NB4 (cell line): Measurements from ENCODE around the gene PPRC1.
A peak's percentile ranks its signal among the peaks of the same experiment; 100 is the strongest.

ENCODE experiments used
- DNase-seq: peaks from one replicate; pipeline ENCODE4 v3.0.0; 2010; ENCODE audit warnings: low read depth
- H3K4me3 ChIP-seq: one replicate; pipeline ENCODE4 v1.5.1; 2011; ENCODE audit warnings: mild to moderate bottlenecking, low read depth, low read length, moderate library complexity
- MYC ChIP-seq: IDR thresholded peaks from 2 replicates; pipeline ENCODE4 v1.6.1; 2011; ENCODE audit warnings: low read depth, low read length
- POLR2A ChIP-seq: IDR thresholded peaks from 2 replicates; pipeline ENCODE4 v1.6.1; 2011; ENCODE audit warnings: mild to moderate bottlenecking; ENCODE audit not compliant: insufficient read length; ENCODE audit errors: extremely low read depth
- TF ChIP-seq, protein P1 (sequence below): IDR thresholded peaks from one replicate; pipeline ENCODE4 v1.5.1; 2012; ENCODE audit warnings: low read depth, low read length
- TF ChIP-seq, protein P2 (sequence below): IDR thresholded peaks from 2 replicates; pipeline ENCODE4 v1.6.1; 2011; ENCODE audit warnings: low read depth, low read length

The PPRC1 gene

DNA sequence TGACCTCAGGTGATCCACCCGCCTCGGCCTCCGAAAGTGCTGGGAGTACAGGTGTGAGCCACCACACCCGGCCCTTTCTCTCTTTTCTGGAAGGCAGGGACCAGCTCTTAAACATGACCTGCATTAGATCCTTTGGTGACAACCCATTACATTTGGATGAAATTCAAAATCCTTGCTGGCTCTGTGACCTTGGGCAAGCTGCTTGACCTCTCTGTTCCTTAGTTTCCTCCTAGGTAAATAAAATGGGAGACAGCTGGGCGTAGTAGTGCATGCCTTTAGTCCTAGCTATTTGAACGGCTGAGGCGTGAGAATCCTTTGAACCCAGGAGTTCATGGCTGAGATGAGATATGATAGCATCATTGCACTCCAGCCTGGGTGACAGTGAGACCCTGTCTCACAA is 36.4 kb upstream of the PPRC1 start:
- TF ChIP-seq, protein P1, sequence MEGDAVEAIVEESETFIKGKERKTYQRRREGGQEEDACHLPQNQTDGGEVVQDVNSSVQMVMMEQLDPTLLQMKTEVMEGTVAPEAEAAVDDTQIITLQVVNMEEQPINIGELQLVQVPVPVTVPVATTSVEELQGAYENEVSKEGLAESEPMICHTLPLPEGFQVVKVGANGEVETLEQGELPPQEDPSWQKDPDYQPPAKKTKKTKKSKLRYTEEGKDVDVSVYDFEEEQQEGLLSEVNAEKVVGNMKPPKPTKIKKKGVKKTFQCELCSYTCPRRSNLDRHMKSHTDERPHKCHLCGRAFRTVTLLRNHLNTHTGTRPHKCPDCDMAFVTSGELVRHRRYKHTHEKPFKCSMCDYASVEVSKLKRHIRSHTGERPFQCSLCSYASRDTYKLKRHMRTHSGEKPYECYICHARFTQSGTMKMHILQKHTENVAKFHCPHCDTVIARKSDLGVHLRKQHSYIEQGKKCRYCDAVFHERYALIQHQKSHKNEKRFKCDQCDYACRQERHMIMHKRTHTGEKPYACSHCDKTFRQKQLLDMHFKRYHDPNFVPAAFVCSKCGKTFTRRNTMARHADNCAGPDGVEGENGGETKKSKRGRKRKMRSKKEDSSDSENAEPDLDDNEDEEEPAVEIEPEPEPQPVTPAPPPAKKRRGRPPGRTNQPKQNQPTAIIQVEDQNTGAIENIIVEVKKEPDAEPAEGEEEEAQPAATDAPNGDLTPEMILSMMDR, result no peak
- TF ChIP-seq, protein P2, sequence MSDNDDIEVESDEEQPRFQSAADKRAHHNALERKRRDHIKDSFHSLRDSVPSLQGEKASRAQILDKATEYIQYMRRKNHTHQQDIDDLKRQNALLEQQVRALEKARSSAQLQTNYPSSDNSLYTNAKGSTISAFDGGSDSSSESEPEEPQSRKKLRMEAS, result no peak
- TF ChIP-seq POLR2A (no peak), MYC (no peak)

DNA sequence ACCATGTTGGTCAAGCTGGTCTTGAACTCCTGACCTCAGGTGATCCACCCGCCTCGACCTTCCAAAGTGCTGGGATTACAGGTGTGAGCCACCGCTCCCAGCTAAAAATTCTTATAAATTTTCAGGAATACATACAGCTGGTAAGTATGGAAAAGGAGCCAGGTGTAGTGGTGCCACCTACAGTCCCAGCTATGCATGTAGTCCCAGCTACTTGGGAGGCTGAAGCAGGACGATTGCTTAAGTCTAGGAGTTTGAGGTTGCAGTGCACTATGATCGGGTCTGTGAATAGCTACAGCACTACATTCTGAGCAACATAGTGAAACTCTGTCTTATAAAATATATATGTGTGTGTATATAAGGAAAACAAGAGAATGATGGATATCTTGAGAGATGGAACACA is 31.7 kb upstream of the PPRC1 start:
- no peak overlapping the region for H3K4me3 ChIP-seq
- TF ChIP-seq, protein P2, result no peak
- TF ChIP-seq MYC, result no peak
- TF ChIP-seq, protein P1, result no peak
- TF ChIP-seq POLR2A, result no peak
- DNase-seq, result peak; percentile 24

More for the DNA sequence above, 36.4 kb upstream of the PPRC1 start:
- H3K4me3 ChIP-seq, result no peak overlapping the region
- DNase-seq, result no peak

DNA sequence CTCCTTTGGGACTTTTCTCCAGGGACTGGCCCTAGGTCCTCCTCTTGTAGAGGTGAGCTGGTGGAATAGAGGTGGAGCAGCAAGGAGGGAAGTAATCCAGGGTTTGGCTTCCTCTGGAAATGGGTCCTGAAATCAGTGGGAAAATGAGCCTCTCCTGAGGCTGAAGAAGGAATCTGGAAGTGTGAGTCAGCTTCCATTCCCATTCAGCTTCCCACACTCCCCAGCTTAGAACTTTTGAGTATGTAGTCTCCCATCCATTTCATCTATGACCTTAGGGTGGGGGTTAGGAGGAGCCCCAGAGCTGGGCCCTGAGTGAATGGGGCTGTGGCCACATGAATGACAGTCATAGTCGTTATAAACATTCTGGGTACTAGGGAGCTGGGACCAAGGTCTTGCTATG is 30.4 kb upstream of the PPRC1 start:
- DNase-seq, result no peak
- TF ChIP-seq MYC, result no peak
- H3K4me3 ChIP-seq, result no peak overlapping the region

DNA sequence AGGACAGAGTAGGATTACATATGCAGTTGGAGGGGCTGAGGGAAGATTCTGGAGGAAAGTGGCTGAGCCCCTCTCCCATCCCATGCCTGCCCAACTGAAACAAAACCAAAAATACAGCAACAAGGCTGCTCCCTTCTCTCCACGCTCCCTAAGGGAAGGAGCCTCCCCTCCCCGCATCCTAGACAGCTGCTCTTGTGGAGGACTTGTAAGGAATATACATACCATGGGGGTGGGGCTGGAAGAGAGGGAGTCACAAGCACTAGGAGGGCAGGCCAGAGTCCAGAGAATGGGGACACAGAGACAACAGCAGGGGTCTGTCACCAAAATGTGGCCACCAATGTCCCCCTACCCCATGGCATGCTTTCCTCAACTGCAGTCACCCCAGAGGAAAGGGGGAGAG is 25.8 kb upstream of the PPRC1 start:
- TF ChIP-seq, protein P1, result no peak
- TF ChIP-seq MYC (no peak), POLR2A (no peak)

DNA sequence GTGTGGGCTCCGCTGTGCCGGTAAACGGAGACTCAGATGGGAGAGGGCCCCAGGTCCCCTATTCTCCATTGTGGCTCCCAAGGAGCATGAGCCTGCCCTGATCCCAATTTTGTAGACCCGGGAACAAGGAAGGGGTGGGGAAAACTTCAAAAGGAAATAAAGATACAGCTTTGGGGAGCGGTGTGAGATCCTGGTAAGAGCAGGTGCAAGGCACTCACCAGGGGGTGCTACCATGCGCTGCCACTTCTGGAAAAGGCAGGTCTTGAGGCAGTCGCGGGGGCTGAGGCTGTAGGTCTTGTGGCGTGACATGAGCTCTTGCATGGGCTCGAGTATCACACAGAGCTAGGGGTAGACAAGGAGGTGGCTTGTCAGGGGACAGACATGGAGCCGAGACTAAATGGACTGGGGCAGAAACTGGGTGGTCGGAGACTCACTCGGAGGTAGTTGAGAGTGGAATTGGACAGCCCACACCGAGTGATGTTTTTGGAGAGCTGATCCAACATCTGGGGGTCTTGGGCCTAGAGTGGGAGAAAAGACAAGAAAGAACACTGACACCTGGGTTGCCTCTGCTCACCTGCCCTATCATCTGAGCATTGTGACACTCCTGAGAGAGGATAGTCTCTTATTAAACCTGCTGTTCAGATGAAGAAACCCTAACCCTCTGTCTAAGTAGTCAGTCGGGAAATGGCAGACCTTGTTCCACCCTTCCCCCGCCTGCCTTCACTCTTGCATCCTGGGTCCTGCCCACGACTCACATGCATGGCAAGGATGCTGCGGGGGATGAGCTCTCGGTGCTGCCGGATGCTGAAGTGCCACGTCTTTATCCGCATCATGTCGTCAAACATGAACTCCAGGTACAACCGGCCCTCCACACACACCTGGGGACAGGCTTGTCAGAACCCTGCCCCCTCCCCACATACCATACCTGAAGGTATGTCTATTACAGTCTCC is 23.4 kb upstream of the PPRC1 start:
- H3K4me3 ChIP-seq, result no peak overlapping the region
- no peak for DNase-seq
- TF ChIP-seq, protein P2, result no peak
- TF ChIP-seq, protein P1, result no peak
- TF ChIP-seq POLR2A (no peak), MYC (no peak)

More for the DNA sequence above, 25.8 kb upstream of the PPRC1 start:
- DNase-seq, result no peak
- no peak overlapping the region for H3K4me3 ChIP-seq

DNA sequence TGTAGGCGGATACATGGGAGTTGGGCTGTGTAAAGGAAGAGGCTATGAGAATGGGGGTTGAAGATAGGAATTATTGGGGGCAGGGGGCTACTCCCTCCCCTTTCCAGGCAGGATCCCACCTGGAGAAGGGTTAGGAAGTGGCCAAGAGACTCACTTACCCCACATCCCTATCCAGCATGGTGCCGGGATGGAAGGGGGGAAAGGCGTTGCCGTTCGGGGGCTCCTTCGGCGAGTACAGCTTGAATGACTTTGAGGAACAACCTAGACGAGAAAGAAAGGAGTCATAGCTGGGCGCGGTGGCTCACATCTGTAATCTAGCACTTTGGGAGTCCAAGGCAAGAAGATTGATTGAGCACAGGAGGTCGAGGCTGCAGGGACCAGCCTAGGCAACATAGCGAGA is 21.6 kb upstream of the PPRC1 start:
- no peak for DNase-seq
- TF ChIP-seq, protein P1, result no peak
- no peak for TF ChIP-seq MYC
- TF ChIP-seq, protein P2, result no peak
- TF ChIP-seq POLR2A, result no peak
- no peak overlapping the region for H3K4me3 ChIP-seq
